Esophagus muscularis mucosa (tissue), 4 donors: Measurements from ENCODE around the gene SH3BP4.
A peak's percentile ranks its signal among the peaks of the same experiment; 100 is the strongest.

Experiments
- CTCF ChIP-seq, 3 experiments: fragments of 200-600 bp in 2 of 3; fragments of 450-650 bp in 1 of 3; sonication (generic) in 2 of 3; IDR thresholded peaks; one replicate each; pipeline ENCODE4 v1.5.1; 2017 to 2019; ENCODE audit warnings: antibody characterized with exemption in 3 of 3, mild to moderate bottlenecking in 2 of 3, moderate library complexity in 1 of 3
- EP300 ChIP-seq: sonication (generic); formaldehyde crosslinking; IDR thresholded peaks from one replicate; pipeline ENCODE4 v1.6.1; 2017; ENCODE audit warnings: antibody characterized with exemption
- POLR2AphosphoS5 ChIP-seq, 2 donors: sonication (generic); formaldehyde crosslinking; IDR thresholded peaks; one replicate each; pipeline ENCODE4 v1.6.1; 2017; ENCODE audit warnings: antibody characterized with exemption in 2 of 2

- TF ChIP-seq POLR2AphosphoS5 (IDR thresholded peaks at IDR 0.05) = peak in 1 of 2 donors; percentile 59
- no peak for TF ChIP-seq EP300
- no peak for TF ChIP-seq CTCF (IDR thresholded peaks at IDR 0.05)
These were observed 111.7 kb downstream of the SH3BP4 start for GRCh38 chr2:235063471-235063961.
